ENCODE measurements around the gene FRMPD2. TPM values are rescaled to one million over a fixed set of nuclear protein-coding genes. Genes with fewer than 3 reads are reported as not detected.

The FRMPD2 gene
- total and polyA plus RNA-seq, 7 donors, result 0.09 TPM; not detected in 6

- whole genome bisulfite sequencing, 2 donors, result 76 to 80% methylated on average over 9 of the region's 9 CpGs
- Histone ChIP-seq H3K4me3 (no peak overlapping the region), H3K4me1 (no peaks in the 10 kb centered on the region), H3K36me3 (no peaks in the 10 kb centered on the region), H3K9me3 (no peaks in the 10 kb centered on the region), H3K27me3 (no peaks in the 10 kb centered on the region), H3K27ac (no peak overlapping the region)
- intact Hi-C loops (cut with DNase I), result no loop called here
- no peak for DNase-seq
- TF ChIP-seq POLR2A (IDR thresholded peaks at IDR 0.05) (no peak), EP300 (IDR thresholded peaks at IDR 0.05) (no peak), POLR2AphosphoS5 (IDR thresholded peaks at IDR 0.05) (no peak), CTCF (IDR thresholded peaks at IDR 0.05) (no peak)
Observed at GRCh38 chr10:48199580-48200377, 74.7 kb downstream of the FRMPD2 start.

- Histone ChIP-seq H3K4me3 (no peak overlapping the region), H3K36me3 (no peaks in the 10 kb centered on the region), H3K27ac (no peak overlapping the region), H3K4me1 (no peaks in the 10 kb centered on the region), H3K9me3 (no peaks in the 10 kb centered on the region), H3K27me3 (no peaks in the 10 kb centered on the region)
- DNase-seq, result no peak
- TF ChIP-seq EP300 (IDR thresholded peaks at IDR 0.05), result no peak
- no peak for TF ChIP-seq POLR2A (IDR thresholded peaks at IDR 0.05)
- no peak for TF ChIP-seq CTCF (IDR thresholded peaks at IDR 0.05)
- no peak for TF ChIP-seq POLR2AphosphoS5 (IDR thresholded peaks at IDR 0.05)
- WGBS, 2 donors, result 60 to 79% methylated on average over 6 of the region's 6 CpGs
- intact Hi-C loops (cut with DNase I), result no loop called here
Observed at GRCh38 chr10:48197236-48197899, 77.1 kb downstream of the FRMPD2 start.

- DNase-seq, result no peak
- TF ChIP-seq POLR2AphosphoS5 (IDR thresholded peaks at IDR 0.05), result no peak
- no peak for TF ChIP-seq POLR2A (IDR thresholded peaks at IDR 0.05)
- no peak for TF ChIP-seq CTCF (IDR thresholded peaks at IDR 0.05)
- no peak for TF ChIP-seq EP300 (IDR thresholded peaks at IDR 0.05)
- WGBS, 2 donors, result 79 to 87% methylated on average over 2 of the region's 2 CpGs
- Histone ChIP-seq H3K9me3 (no peaks in the 10 kb centered on the region), H3K4me1 (no peaks in the 10 kb centered on the region), H3K36me3 (no peaks in the 10 kb centered on the region), H3K27me3 (no peaks in the 10 kb centered on the region), H3K4me3 (no peak overlapping the region), H3K27ac (no peak overlapping the region)
- intact Hi-C loops (cut with DNase I), result no loop called here
Observed at GRCh38 chr10:48195803-48196202, 78.7 kb downstream of the FRMPD2 start.

- H3K27ac ChIP-seq, result no peak overlapping the region
- H3K27me3 ChIP-seq, result no peaks in the 10 kb centered on the region
- no peak for TF ChIP-seq CTCF (IDR thresholded peaks at IDR 0.05)
- no peak for TF ChIP-seq POLR2A (IDR thresholded peaks at IDR 0.05)
- TF ChIP-seq EP300 (IDR thresholded peaks at IDR 0.05), result no peak
- no peak for TF ChIP-seq POLR2AphosphoS5 (IDR thresholded peaks at IDR 0.05)
- no peaks in the 10 kb centered on the region for H3K36me3 ChIP-seq
- no peaks in the 10 kb centered on the region for H3K4me1 ChIP-seq
- no peaks in the 10 kb centered on the region for H3K9me3 ChIP-seq
- DNase-seq, result no peak
- intact Hi-C loops (cut with DNase I), result no loop called here
- 13 to 53% methylated on average over 1 of the region's 1 CpG for WGBS, 2 donors
- H3K4me3 ChIP-seq, result no peak overlapping the region
Observed at GRCh38 chr10:48194830-48195229, 79.7 kb downstream of the FRMPD2 start.

All from sigmoid colon (tissue), 7 donors.